ENCODE results near the gene ATAD3C. TPM values are rescaled to one million over a fixed set of nuclear protein-coding genes. Genes with fewer than 3 reads are reported as not detected.
A peak's percentile ranks its signal among the peaks of the same experiment; 100 is the strongest.
"Not testable (repeated sequence)": the region's sequence is repeated elsewhere in the genome, so short reads cannot be mapped to it uniquely, and the experiment has no call there.

Gene ATAD3C
- total RNA-seq, 2 donors from 2014 or later: 0.55 TPM

GRCh38 chr1:1415751-1416150 is 33.7 kb upstream of the ATAD3C start:
- Mint-ChIP-seq H3K27ac (no peak overlapping the region), H3K4me1 (peaks cover 4% of the 10 kb centered on the region), H3K4me3 (no peak overlapping the region), H3K9me3 (peaks cover 17% of the 10 kb centered on the region), H3K36me3 (ENCODE audit: low read depth) (peaks cover 9% of the 10 kb centered on the region), H3K27me3 (ENCODE audit: insufficient read depth) (peaks cover 6% of the 10 kb centered on the region)
- Histone ChIP-seq H3K27ac (ENCODE audit: low read depth, low read length) (no peak overlapping the region), H3K4me3 (ENCODE audit: low read length) (no peak overlapping the region), H3K36me3 (ENCODE audit: control insufficient read depth, insufficient read depth, low read length) (no peaks in the 10 kb centered on the region), H3K9ac (ENCODE audit: extremely low read depth, low read length, poor library complexity, severe bottlenecking) (no peak overlapping the region), H3K27me3 (ENCODE audit: control insufficient read depth, insufficient read depth, low read length, poor library complexity, severe bottlenecking) (no peaks in the 10 kb centered on the region), H3K4me1 (ENCODE audit: control insufficient read depth, insufficient read depth, low read length) (no peaks in the 10 kb centered on the region), H3K9me3 (ENCODE audit: control insufficient read depth, low read length) (no peaks in the 10 kb centered on the region)
- WGBS, 2 experiments (ENCODE audit: insufficient coverage in 1 of 2, insufficient read length in 1 of 2): 88 to 90% methylated on average over 12 to 13 of the region's 13 CpGs
- DNase-seq: no peak
- TF ChIP-seq, protein P1, sequence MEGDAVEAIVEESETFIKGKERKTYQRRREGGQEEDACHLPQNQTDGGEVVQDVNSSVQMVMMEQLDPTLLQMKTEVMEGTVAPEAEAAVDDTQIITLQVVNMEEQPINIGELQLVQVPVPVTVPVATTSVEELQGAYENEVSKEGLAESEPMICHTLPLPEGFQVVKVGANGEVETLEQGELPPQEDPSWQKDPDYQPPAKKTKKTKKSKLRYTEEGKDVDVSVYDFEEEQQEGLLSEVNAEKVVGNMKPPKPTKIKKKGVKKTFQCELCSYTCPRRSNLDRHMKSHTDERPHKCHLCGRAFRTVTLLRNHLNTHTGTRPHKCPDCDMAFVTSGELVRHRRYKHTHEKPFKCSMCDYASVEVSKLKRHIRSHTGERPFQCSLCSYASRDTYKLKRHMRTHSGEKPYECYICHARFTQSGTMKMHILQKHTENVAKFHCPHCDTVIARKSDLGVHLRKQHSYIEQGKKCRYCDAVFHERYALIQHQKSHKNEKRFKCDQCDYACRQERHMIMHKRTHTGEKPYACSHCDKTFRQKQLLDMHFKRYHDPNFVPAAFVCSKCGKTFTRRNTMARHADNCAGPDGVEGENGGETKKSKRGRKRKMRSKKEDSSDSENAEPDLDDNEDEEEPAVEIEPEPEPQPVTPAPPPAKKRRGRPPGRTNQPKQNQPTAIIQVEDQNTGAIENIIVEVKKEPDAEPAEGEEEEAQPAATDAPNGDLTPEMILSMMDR (conservative IDR thresholded peaks at IDR 0.05): no peak

- not testable (repeated sequence) for H3K4me3 ChIP-seq (ENCODE audit: low read length); DNase-seq; H3K9me3 Mint-ChIP-seq; H3K4me1 Mint-ChIP-seq; H3K9me3 ChIP-seq (ENCODE audit: control insufficient read depth, low read length); H3K27ac Mint-ChIP-seq; H3K36me3 Mint-ChIP-seq (ENCODE audit: low read depth); H3K36me3 ChIP-seq (ENCODE audit: control insufficient read depth, insufficient read depth, low read length); H3K27ac ChIP-seq (ENCODE audit: low read depth, low read length); H3K27me3 Mint-ChIP-seq (ENCODE audit: insufficient read depth); H3K4me3 Mint-ChIP-seq; H3K9ac ChIP-seq (ENCODE audit: extremely low read depth, low read length, poor library complexity, severe bottlenecking); H3K27me3 ChIP-seq (ENCODE audit: control insufficient read depth, insufficient read depth, low read length, poor library complexity, severe bottlenecking)
- 88 to 100% methylated on average over 3 to 5 of the region's 5 CpGs for WGBS, 2 experiments (ENCODE audit: insufficient coverage in 1 of 2, insufficient read length in 1 of 2)
- peaks cover 10% of the 10 kb centered on the region for H3K4me1 ChIP-seq (ENCODE audit: control insufficient read depth, insufficient read depth, low read length)
Observed at GRCh38 chr1:1417396-1417795, 32.1 kb upstream of the ATAD3C start.

- H3K27ac Mint-ChIP-seq; H3K9me3 ChIP-seq (ENCODE audit: control insufficient read depth, low read length): not testable (repeated sequence)
Observed at GRCh38 chr1:1417825-1418463, 31.5 kb upstream of the ATAD3C start.

GRCh38 chr1:1418464-1419362 is 30.8 kb upstream of the ATAD3C start:
- Histone ChIP-seq H3K36me3 (ENCODE audit: control insufficient read depth, insufficient read depth, low read length) (no peaks in the 10 kb centered on the region), H3K27me3 (ENCODE audit: control insufficient read depth, insufficient read depth, low read length, poor library complexity, severe bottlenecking) (no peaks in the 10 kb centered on the region), H3K27ac (ENCODE audit: low read depth, low read length) (peak overlapping the region; percentile 56), H3K4me3 (ENCODE audit: low read length) (no peak overlapping the region), H3K9me3 (ENCODE audit: control insufficient read depth, low read length) (no peaks in the 10 kb centered on the region), H3K9ac (ENCODE audit: extremely low read depth, low read length, poor library complexity, severe bottlenecking) (no peak overlapping the region), H3K4me1 (ENCODE audit: control insufficient read depth, insufficient read depth, low read length) (peaks cover 13% of the 10 kb centered on the region)
- Mint-ChIP-seq H3K27me3 (ENCODE audit: insufficient read depth) (peaks cover 8% of the 10 kb centered on the region), H3K4me3 (no peak overlapping the region), H3K4me1 (peaks cover 15% of the 10 kb centered on the region), H3K36me3 (ENCODE audit: low read depth) (no peaks in the 10 kb centered on the region), H3K9me3 (no peaks in the 10 kb centered on the region), H3K27ac (no peak overlapping the region)
- 89 to 94% methylated on average over 14 to 26 of the region's 26 CpGs for WGBS, 2 experiments (ENCODE audit: insufficient coverage in 1 of 2, insufficient read length in 1 of 2)
- no peak for DNase-seq
- TF ChIP-seq, protein P1 (conservative IDR thresholded peaks at IDR 0.05): no peak

More at GRCh38 chr1:1417825-1418463, 31.5 kb upstream of the ATAD3C start:
- not testable (repeated sequence) for H3K9ac ChIP-seq (ENCODE audit: extremely low read depth, low read length, poor library complexity, severe bottlenecking); H3K36me3 ChIP-seq (ENCODE audit: control insufficient read depth, insufficient read depth, low read length); H3K27me3 Mint-ChIP-seq (ENCODE audit: insufficient read depth); H3K36me3 Mint-ChIP-seq (ENCODE audit: low read depth); H3K4me3 Mint-ChIP-seq; H3K4me3 ChIP-seq (ENCODE audit: low read length); H3K27me3 ChIP-seq (ENCODE audit: control insufficient read depth, insufficient read depth, low read length, poor library complexity, severe bottlenecking); H3K9me3 Mint-ChIP-seq
- DNase-seq: peak; percentile 45
- Histone ChIP-seq H3K4me1 (ENCODE audit: control insufficient read depth, insufficient read depth, low read length) (peaks cover 13% of the 10 kb centered on the region), H3K27ac (ENCODE audit: low read depth, low read length) (peak overlapping the region; percentile 47)
- 90 to 93% methylated on average over 18 to 25 of the region's 25 CpGs for WGBS, 2 experiments (ENCODE audit: insufficient coverage in 1 of 2, insufficient read length in 1 of 2)
- H3K4me1 Mint-ChIP-seq: peaks cover 14% of the 10 kb centered on the region

All from endodermal cell (in vitro differentiated cells).